Uterus (tissue), 2 donors: Measurements from ENCODE around the gene LAYN.

Source experiments
- POLR2A ChIP-seq, 2 donors: fragments of 450-650 bp; IDR thresholded peaks; one replicate each; pipeline ENCODE4 v1.6.1; 2016; ENCODE audit warnings: antibody characterized with exemption in 2 of 2, mild to moderate bottlenecking in 1 of 2, moderate library complexity in 1 of 2
- TF ChIP-seq, protein P1 (sequence below), 4 experiments: fragments of 200-600 bp in 2 of 4; fragments of 450-650 bp in 2 of 4; sonication (generic) in 2 of 4; IDR thresholded peaks; one replicate each; pipeline ENCODE4 v1.5.1; 2016 to 2019; ENCODE audit warnings: antibody characterized with exemption in 4 of 4, mild to moderate bottlenecking in 2 of 4, moderate library complexity in 1 of 4

DNA sequence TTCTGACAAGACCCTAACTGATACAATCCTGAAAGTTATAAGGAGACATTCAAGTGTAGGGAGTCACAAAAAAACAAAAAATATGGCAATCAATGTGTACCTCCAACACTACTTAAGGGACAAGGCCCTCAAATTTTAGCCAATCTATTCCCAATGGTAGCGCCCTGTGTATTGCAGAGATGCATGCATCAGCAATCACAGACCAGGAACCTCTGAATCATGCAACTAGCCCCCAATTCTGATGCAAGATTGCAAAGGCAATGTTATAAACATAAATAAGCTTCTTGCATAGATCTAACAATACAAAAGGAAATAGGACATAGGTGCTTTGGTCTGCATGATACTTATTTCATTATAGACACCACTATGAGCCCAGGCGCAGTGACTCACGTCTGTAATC is 32.1 kb downstream of the LAYN start:
- TF ChIP-seq, protein P1, sequence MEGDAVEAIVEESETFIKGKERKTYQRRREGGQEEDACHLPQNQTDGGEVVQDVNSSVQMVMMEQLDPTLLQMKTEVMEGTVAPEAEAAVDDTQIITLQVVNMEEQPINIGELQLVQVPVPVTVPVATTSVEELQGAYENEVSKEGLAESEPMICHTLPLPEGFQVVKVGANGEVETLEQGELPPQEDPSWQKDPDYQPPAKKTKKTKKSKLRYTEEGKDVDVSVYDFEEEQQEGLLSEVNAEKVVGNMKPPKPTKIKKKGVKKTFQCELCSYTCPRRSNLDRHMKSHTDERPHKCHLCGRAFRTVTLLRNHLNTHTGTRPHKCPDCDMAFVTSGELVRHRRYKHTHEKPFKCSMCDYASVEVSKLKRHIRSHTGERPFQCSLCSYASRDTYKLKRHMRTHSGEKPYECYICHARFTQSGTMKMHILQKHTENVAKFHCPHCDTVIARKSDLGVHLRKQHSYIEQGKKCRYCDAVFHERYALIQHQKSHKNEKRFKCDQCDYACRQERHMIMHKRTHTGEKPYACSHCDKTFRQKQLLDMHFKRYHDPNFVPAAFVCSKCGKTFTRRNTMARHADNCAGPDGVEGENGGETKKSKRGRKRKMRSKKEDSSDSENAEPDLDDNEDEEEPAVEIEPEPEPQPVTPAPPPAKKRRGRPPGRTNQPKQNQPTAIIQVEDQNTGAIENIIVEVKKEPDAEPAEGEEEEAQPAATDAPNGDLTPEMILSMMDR (IDR thresholded peaks at IDR 0.05), result no peak
- no peak for TF ChIP-seq POLR2A (IDR thresholded peaks at IDR 0.05)
